Hepatocyte (in vitro differentiated cells): ENCODE measurements around the gene LINC00305.

ENCODE experiments used
- EZH2 ChIP-seq: fragments of 200-600 bp; sonication (generic); IDR thresholded peaks from 2 replicates; pipeline ENCODE4 v1.6.1; 2016; ENCODE audit warnings: antibody characterized with exemption, mild to moderate bottlenecking, borderline replicate concordance
- TF ChIP-seq, protein P1 (sequence below): fragments of 200-600 bp; sonication (generic); IDR thresholded peaks from 2 replicates; pipeline ENCODE4 v1.5.1; 2016; ENCODE audit warnings: antibody characterized with exemption, mild to moderate bottlenecking; ENCODE audit not compliant: poor library complexity

DNA sequence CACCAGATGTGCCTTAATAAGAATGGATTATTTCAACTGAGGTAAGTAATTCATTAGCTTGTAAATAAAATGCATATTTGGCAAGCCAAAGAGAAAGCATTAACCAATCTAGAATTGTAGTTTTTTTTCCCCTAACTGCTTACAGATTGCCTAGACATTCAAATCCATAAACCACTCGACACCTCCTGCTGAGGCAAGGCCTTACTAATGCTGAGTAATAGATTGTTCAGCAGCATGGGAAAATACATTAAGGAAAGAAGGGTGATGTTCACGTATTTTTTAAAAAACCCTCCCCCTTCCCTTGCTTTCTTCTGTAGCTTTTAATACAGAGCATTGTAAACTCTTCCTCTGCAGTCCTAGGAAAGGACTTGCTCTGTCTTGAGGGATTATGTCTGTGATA is 17.0 kb upstream of the LINC00305 start:
- TF ChIP-seq EZH2, result no peak
- TF ChIP-seq, protein P1, sequence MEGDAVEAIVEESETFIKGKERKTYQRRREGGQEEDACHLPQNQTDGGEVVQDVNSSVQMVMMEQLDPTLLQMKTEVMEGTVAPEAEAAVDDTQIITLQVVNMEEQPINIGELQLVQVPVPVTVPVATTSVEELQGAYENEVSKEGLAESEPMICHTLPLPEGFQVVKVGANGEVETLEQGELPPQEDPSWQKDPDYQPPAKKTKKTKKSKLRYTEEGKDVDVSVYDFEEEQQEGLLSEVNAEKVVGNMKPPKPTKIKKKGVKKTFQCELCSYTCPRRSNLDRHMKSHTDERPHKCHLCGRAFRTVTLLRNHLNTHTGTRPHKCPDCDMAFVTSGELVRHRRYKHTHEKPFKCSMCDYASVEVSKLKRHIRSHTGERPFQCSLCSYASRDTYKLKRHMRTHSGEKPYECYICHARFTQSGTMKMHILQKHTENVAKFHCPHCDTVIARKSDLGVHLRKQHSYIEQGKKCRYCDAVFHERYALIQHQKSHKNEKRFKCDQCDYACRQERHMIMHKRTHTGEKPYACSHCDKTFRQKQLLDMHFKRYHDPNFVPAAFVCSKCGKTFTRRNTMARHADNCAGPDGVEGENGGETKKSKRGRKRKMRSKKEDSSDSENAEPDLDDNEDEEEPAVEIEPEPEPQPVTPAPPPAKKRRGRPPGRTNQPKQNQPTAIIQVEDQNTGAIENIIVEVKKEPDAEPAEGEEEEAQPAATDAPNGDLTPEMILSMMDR, result no peak
